C4-2B (cell line): ENCODE data around the gene TSPAN18.

Experiments
- H3K27ac ChIP-seq: fragments of 450-650 bp; 2 replicates; pipeline ENCODE4 v1.5.1; 2017
- ZFX ChIP-seq: fragments of 450-650 bp; IDR thresholded peaks from 2 replicates; pipeline ENCODE4 v1.6.1; 2017
- TF ChIP-seq, protein P1 (sequence below): fragments of 450-650 bp; conservative IDR thresholded peaks from 2 replicates; pipeline ENCODE4 v1.5.1; 2017; ENCODE audit warnings: mild to moderate bottlenecking

TSPAN18 gene

GRCh38 chr11:44979543-44980399 lies 253.0 kb downstream of the TSPAN18 start:
- no peak for TF ChIP-seq ZFX
- TF ChIP-seq, protein P1, sequence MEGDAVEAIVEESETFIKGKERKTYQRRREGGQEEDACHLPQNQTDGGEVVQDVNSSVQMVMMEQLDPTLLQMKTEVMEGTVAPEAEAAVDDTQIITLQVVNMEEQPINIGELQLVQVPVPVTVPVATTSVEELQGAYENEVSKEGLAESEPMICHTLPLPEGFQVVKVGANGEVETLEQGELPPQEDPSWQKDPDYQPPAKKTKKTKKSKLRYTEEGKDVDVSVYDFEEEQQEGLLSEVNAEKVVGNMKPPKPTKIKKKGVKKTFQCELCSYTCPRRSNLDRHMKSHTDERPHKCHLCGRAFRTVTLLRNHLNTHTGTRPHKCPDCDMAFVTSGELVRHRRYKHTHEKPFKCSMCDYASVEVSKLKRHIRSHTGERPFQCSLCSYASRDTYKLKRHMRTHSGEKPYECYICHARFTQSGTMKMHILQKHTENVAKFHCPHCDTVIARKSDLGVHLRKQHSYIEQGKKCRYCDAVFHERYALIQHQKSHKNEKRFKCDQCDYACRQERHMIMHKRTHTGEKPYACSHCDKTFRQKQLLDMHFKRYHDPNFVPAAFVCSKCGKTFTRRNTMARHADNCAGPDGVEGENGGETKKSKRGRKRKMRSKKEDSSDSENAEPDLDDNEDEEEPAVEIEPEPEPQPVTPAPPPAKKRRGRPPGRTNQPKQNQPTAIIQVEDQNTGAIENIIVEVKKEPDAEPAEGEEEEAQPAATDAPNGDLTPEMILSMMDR, result no peak
- peak overlapping the region; percentile 99 for H3K27ac ChIP-seq

DNA sequence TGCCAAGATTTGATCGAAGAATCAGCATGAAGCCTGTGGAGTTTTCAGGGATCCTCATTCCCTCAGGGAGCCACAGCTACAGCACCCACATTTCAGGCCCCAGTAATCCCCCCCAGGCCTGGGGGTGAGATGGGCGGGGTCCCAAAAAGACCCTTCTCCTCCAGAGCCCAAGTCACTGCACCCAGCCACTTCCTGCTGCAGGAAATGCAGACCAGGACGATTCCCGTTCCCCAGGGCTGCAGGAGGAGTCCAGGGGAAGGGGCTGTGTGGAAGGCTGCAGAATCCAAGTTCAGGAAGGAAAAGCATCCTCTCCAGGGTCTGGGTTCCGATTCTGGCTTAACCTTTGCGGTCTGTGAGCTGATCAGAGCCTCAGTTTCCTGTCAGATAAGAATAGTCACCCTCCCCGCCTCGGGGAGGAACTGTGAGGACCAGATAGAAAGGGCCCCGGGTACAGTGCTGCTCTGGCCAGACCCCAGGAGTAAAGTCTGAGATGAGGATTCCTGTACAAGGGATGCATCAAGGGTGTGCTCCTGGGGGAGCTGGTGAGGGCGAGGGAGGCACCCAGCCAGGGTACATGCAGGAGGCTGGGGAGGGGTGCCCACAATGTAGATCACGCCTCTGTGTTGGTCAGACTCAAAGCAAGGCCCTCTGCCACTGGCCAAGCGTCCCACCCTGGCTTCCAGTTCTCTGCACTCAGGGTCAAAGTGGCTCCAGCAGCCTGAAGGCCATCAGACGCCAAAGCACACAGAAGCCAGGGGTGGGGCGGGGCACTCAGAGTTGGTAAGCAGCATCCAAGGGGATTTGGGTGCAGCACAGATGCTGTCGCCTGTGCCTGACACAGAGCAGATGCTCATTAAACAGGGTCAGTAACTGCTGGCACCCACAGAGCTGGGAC lies 254.0 kb downstream of the TSPAN18 start:
- TF ChIP-seq, protein P1, result no peak
- TF ChIP-seq ZFX, result no peak
- peak overlapping the region; percentile 99 for H3K27ac ChIP-seq
